ENCODE data around the gene PTPN7.
"Not testable (repeated sequence)": the region's sequence is repeated elsewhere in the genome, so short reads cannot be mapped to it uniquely, and the experiment has no call there.

The PTPN7 gene

GRCh38 chr1:202181586-202181985 is 21.2 kb upstream of the PTPN7 start:
- Histone ChIP-seq H3K36me3 (ENCODE audit: insufficient read depth, insufficient read length, low read length) (no peaks in the 10 kb centered on the region), H3K9me3 (ENCODE audit: insufficient read depth, low read length) (no peaks in the 10 kb centered on the region), H3K27me3 (ENCODE audit: insufficient read depth, insufficient read length) (peaks cover 12% of the 10 kb centered on the region), H3K4me1 (ENCODE audit: insufficient read depth, insufficient read length) (peaks cover 4% of the 10 kb centered on the region), H3K9ac (ENCODE audit: insufficient read length, low read depth) (no peak overlapping the region), H3K4me3 (ENCODE audit: insufficient read length, low read depth) (no peak overlapping the region)
- DNase-seq (ENCODE audit: low read depth, low spot score), result no peak
- TF ChIP-seq YY1 (IDR thresholded peaks at IDR 0.05; ENCODE audit: insufficient read depth, insufficient read length) (no peak), SUZ12 (IDR thresholded peaks at IDR 0.05; ENCODE audit: extremely low read depth, insufficient read depth, insufficient read length) (no peak), ZNF274 (IDR thresholded peaks at IDR 0.05; ENCODE audit: low read depth, low read length) (no peak)

- not testable (repeated sequence) for H3K4me1 ChIP-seq (ENCODE audit: insufficient read depth, insufficient read length); H3K4me3 ChIP-seq (ENCODE audit: insufficient read length, low read depth); H3K36me3 ChIP-seq (ENCODE audit: insufficient read depth, insufficient read length, low read length); H3K9me3 ChIP-seq (ENCODE audit: insufficient read depth, low read length); H3K9ac ChIP-seq (ENCODE audit: insufficient read length, low read depth); DNase-seq (ENCODE audit: low read depth, low spot score)
- H3K27me3 ChIP-seq (ENCODE audit: insufficient read depth, insufficient read length), result peaks cover 12% of the 10 kb centered on the region
Measured at GRCh38 chr1:202180751-202181139, 20.3 kb upstream of the PTPN7 start.

DNA sequence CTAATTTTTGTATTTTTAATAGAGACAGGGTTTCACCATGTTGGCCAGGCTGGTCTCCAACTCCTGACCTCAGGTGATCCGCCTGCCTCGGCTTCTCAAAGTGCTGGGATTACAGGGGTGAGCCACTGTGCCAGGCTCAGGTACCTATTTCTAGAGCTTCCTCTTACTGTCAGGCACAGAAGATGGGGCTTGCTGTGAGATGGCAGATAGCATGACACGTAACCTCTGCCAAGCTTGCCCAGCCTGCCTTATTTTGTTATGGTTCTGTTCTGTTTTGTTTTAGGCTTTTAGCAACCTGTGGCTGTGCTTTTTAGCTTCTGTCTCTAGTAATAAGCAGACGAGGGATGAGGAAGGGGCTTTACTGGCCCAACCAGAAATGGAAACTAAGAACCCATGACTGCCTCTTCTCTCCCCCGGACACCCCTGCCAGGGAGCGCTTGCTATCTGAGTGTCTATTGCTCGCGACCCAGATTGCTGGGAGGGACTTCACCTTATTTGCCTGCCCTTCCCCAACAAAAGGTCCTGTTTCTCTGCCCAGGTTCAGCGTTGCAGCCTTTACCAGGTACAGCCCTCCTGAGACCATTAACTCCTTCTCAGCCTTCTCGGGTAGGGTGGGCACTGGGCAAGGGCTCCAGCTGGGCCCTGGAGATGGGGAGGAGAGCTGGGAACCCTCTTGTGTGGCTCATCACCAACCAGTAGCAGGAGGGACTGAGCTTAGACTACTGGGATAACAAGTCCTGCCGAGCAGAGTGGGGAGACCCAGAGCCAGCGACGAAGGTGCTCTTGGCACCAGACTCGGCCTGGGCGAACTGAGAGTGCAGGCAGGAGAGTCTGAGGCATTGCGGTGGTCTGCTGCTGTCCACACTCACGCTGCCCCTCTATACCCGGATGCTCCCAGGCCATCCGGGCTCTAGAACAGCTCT is 19.7 kb upstream of the PTPN7 start:
- H3K36me3 ChIP-seq (ENCODE audit: insufficient read depth, insufficient read length, low read length), result no peaks in the 10 kb centered on the region
- DNase-seq (ENCODE audit: low read depth, low spot score), result no peak
- no peak for TF ChIP-seq SUZ12 (IDR thresholded peaks at IDR 0.05; ENCODE audit: extremely low read depth, insufficient read depth, insufficient read length)
- no peak for TF ChIP-seq YY1 (IDR thresholded peaks at IDR 0.05; ENCODE audit: insufficient read depth, insufficient read length)
- TF ChIP-seq ZNF274 (IDR thresholded peaks at IDR 0.05; ENCODE audit: low read depth, low read length), result no peak
- no peak overlapping the region for H3K4me3 ChIP-seq (ENCODE audit: insufficient read length, low read depth)
- H3K9ac ChIP-seq (ENCODE audit: insufficient read length, low read depth), result no peak overlapping the region
- H3K27me3 ChIP-seq (ENCODE audit: insufficient read depth, insufficient read length), result peaks cover 12% of the 10 kb centered on the region
- peaks cover 9% of the 10 kb centered on the region for H3K4me1 ChIP-seq (ENCODE audit: insufficient read depth, insufficient read length)
- no peaks in the 10 kb centered on the region for H3K9me3 ChIP-seq (ENCODE audit: insufficient read depth, low read length)

DNA sequence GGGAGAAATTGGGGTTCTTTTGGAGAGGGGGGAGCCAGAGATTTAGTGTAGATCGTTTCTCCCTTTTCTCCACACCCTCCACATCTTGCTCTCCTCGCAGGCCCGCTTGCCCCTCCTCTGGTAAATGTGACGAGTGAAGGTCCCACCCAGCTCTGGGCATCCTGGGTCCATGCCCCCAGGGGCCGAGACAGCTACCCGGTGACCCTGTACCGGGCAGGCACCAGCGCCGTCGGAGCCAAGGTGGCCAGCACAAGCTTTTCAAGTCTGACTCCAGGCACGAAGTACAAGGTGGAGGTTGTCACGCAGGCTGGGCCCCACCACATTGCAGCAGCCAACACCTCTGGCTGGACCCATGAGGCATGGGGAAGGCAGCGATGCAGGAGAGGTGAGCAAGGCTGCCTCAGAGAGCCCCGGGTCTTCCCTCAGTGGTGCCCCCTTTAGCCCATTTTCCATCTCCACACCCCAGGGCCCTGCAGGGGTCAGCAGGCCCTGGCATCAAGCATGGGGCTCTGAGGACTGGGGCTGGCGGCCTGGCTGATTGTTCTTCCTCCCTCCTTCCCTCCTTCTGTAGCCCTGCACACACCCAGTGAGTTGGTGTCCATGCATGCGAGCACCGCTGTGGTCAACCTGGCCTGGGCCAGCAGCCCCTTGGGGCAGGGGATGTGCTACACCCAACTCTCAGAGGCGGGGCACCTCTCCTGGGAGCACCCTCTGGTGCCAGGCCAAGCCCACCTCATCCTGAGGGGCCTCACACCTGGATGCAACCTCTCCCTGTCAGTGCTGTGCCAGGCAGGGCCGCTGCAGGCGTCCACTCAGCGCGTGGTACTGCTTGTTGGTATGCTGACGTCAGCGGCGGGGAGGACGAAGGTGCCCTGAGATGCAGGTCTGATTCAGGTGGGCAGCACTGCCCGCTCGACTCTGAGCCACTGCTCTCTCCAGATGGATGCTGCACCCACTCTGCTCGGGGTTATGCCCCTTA is 16.8 kb upstream of the PTPN7 start:
- no peak for TF ChIP-seq SUZ12 (IDR thresholded peaks at IDR 0.05; ENCODE audit: extremely low read depth, insufficient read depth, insufficient read length)
- TF ChIP-seq ZNF274 (IDR thresholded peaks at IDR 0.05; ENCODE audit: low read depth, low read length), result no peak
- no peak for TF ChIP-seq YY1 (IDR thresholded peaks at IDR 0.05; ENCODE audit: insufficient read depth, insufficient read length)
- Histone ChIP-seq H3K27me3 (ENCODE audit: insufficient read depth, insufficient read length) (peaks cover 8% of the 10 kb centered on the region), H3K36me3 (ENCODE audit: insufficient read depth, insufficient read length, low read length) (no peaks in the 10 kb centered on the region), H3K4me1 (ENCODE audit: insufficient read depth, insufficient read length) (peaks cover 17% of the 10 kb centered on the region), H3K4me3 (ENCODE audit: insufficient read length, low read depth) (no peak overlapping the region), H3K9ac (ENCODE audit: insufficient read length, low read depth) (peak overlapping the region; percentile 12), H3K9me3 (ENCODE audit: insufficient read depth, low read length) (no peaks in the 10 kb centered on the region)
- DNase-seq (ENCODE audit: low read depth, low spot score), result no peak

DNA sequence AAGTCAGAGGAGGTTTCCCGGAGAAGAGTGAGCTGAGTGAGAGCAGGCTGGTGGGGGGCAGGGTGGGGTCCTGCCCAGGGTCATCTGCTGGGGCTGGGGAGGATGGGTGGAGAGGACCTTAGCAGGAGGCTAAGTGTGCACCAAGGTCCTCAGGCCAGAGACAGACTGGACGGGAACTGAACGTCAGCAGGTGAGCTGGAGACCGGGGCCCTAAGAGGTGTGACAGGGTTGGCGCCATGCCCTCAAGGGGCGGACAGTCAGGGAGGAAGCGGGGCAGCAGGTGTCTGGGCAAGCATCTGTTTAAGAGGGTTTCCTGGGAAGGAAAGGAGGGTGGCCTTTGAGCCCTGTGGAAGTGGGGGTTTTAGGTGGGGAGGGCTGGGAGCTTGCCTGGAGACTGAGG is 13.6 kb upstream of the PTPN7 start:
- H3K9ac ChIP-seq (ENCODE audit: insufficient read length, low read depth), result no peak overlapping the region
- no peak for DNase-seq (ENCODE audit: low read depth, low spot score)
- peaks cover 5% of the 10 kb centered on the region for H3K27me3 ChIP-seq (ENCODE audit: insufficient read depth, insufficient read length)
- H3K36me3 ChIP-seq (ENCODE audit: insufficient read depth, insufficient read length, low read length), result no peaks in the 10 kb centered on the region
- peaks cover 17% of the 10 kb centered on the region for H3K4me1 ChIP-seq (ENCODE audit: insufficient read depth, insufficient read length)
- TF ChIP-seq ZNF274 (IDR thresholded peaks at IDR 0.05; ENCODE audit: low read depth, low read length) (no peak), SUZ12 (IDR thresholded peaks at IDR 0.05; ENCODE audit: extremely low read depth, insufficient read depth, insufficient read length) (no peak), YY1 (IDR thresholded peaks at IDR 0.05; ENCODE audit: insufficient read depth, insufficient read length) (no peak)
- no peaks in the 10 kb centered on the region for H3K9me3 ChIP-seq (ENCODE audit: insufficient read depth, low read length)
- H3K4me3 ChIP-seq (ENCODE audit: insufficient read length, low read depth), result no peak overlapping the region

- H3K9me3 ChIP-seq (ENCODE audit: insufficient read depth, low read length), result no peaks in the 10 kb centered on the region
Measured at GRCh38 chr1:202172015-202172355, 11.6 kb upstream of the PTPN7 start.

More at GRCh38 chr1:202172015-202172355, 11.6 kb upstream of the PTPN7 start:
- TF ChIP-seq SUZ12 (IDR thresholded peaks at IDR 0.05; ENCODE audit: extremely low read depth, insufficient read depth, insufficient read length) (no peak), ZNF274 (IDR thresholded peaks at IDR 0.05; ENCODE audit: low read depth, low read length) (no peak), YY1 (IDR thresholded peaks at IDR 0.05; ENCODE audit: insufficient read depth, insufficient read length) (no peak)
- no peaks in the 10 kb centered on the region for H3K36me3 ChIP-seq (ENCODE audit: insufficient read depth, insufficient read length, low read length)
- H3K27me3 ChIP-seq (ENCODE audit: insufficient read depth, insufficient read length), result peaks cover 3% of the 10 kb centered on the region
- H3K4me1 ChIP-seq (ENCODE audit: insufficient read depth, insufficient read length), result peaks cover 28% of the 10 kb centered on the region
- H3K9ac ChIP-seq (ENCODE audit: insufficient read length, low read depth), result no peak overlapping the region
- no peak for DNase-seq (ENCODE audit: low read depth, low spot score)
- no peak overlapping the region for H3K4me3 ChIP-seq (ENCODE audit: insufficient read length, low read depth)

All from NT2/D1 (cell line).